Astrocyte (in vitro differentiated cells and primary cell): Measurements from ENCODE around the gene L3MBTL2. TPM values are rescaled to one million over a fixed set of nuclear protein-coding genes. Genes with fewer than 3 reads are reported as not detected.

Experiments used
- DNase-seq: peaks from one replicate; pipeline ENCODE4 v3.0.0-alpha.2; 2010; ENCODE audit warnings: low read depth
- FAIRE-seq: peaks from 2 replicates; lab custom pipeline; 2011; peaks lifted over from hg19 to GRCh38; lab: Jason Lieb, UNC
- H2AFZ ChIP-seq: 2 replicates; pipeline ENCODE4 v1.6.0; 2012; ENCODE audit warnings: low read depth, low read length, inconsistent platforms
- H3K27ac ChIP-seq: 2 replicates; pipeline ENCODE4 v1.5.1; 2011; ENCODE audit warnings: low read depth, low read length, inconsistent platforms
- H3K27me3 ChIP-seq: 2 replicates; pipeline ENCODE4 v1.6.0; 2011; ENCODE audit warnings: low read length, inconsistent platforms; ENCODE audit not compliant: insufficient read depth
- H3K36me3 ChIP-seq: 2 replicates; pipeline ENCODE4 v1.5.1; 2011; ENCODE audit warnings: low read length, inconsistent platforms; ENCODE audit not compliant: insufficient read depth
- H3K4me1 ChIP-seq: 2 replicates; pipeline ENCODE4 v1.5.1; 2011; ENCODE audit warnings: low read length, inconsistent platforms; ENCODE audit not compliant: insufficient read depth
- H3K4me2 ChIP-seq: 2 replicates; pipeline ENCODE4 v1.6.0; 2012; ENCODE audit warnings: low read length, inconsistent platforms
- H3K4me3 ChIP-seq: 2 replicates; pipeline ENCODE4 v1.5.1; 2011; ENCODE audit warnings: low read depth, mild to moderate bottlenecking, low read length, inconsistent platforms; ENCODE audit not compliant: insufficient read depth
- H3K79me2 ChIP-seq: 2 replicates; pipeline ENCODE4 v1.6.0; 2012; ENCODE audit warnings: mild to moderate bottlenecking, low read length, inconsistent platforms; ENCODE audit not compliant: insufficient read depth
- H3K9ac ChIP-seq: 2 replicates; pipeline ENCODE4 v1.6.0; 2012; ENCODE audit warnings: mild to moderate bottlenecking, low read length, inconsistent platforms
- H3K9me3 ChIP-seq: 2 replicates; pipeline ENCODE4 v1.5.1; 2012; ENCODE audit warnings: low read depth, mild to moderate bottlenecking, low read length, inconsistent platforms; ENCODE audit not compliant: insufficient read depth
- H4K20me1 ChIP-seq: 2 replicates; pipeline ENCODE4 v1.6.0; 2012; ENCODE audit warnings: low read length, inconsistent platforms; ENCODE audit not compliant: insufficient read depth
- H3K27ac Mint-ChIP-seq: one replicate; pipeline ENCODE4 v1.8.0; 2021; ENCODE audit warnings: mild to moderate bottlenecking, mixed read lengths; ENCODE audit not compliant: unreplicated experiment
- H3K27me3 Mint-ChIP-seq: one replicate; pipeline ENCODE4 v1.8.0; 2021; ENCODE audit warnings: low read depth, mixed read lengths; ENCODE audit not compliant: unreplicated experiment
- H3K36me3 Mint-ChIP-seq: one replicate; pipeline ENCODE4 v1.8.0; 2021; ENCODE audit warnings: low read depth, mixed read lengths; ENCODE audit not compliant: unreplicated experiment
- H3K4me1 Mint-ChIP-seq: one replicate; pipeline ENCODE4 v1.8.0; 2021; ENCODE audit warnings: low read depth, mixed read lengths; ENCODE audit not compliant: unreplicated experiment
- H3K4me3 Mint-ChIP-seq: one replicate; pipeline ENCODE4 v1.8.0; 2021; ENCODE audit warnings: mild to moderate bottlenecking, moderate library complexity, mixed read lengths; ENCODE audit not compliant: unreplicated experiment
- H3K9me3 Mint-ChIP-seq: one replicate; pipeline ENCODE4 v1.8.0; 2021; ENCODE audit warnings: mild to moderate bottlenecking, mixed read lengths; ENCODE audit not compliant: unreplicated experiment
- CTCF ChIP-seq: IDR thresholded peaks from 2 replicates; pipeline ENCODE4 v1.5.1; 2011; ENCODE audit warnings: low read depth, mild to moderate bottlenecking, inconsistent platforms, low read length, moderate library complexity; ENCODE audit not compliant: insufficient read depth
- EZH2 ChIP-seq: IDR thresholded peaks from 2 replicates; pipeline ENCODE4 v1.6.1; 2012; ENCODE audit warnings: mild to moderate bottlenecking, low read length, inconsistent platforms; ENCODE audit not compliant: insufficient read depth
- total RNA-seq: library from RNA; stranded (reverse); gene quantifications from 2 replicates; pipeline ENCODE4 v1.2.1, GENCODE V29; 2021

Gene L3MBTL2
- total RNA-seq, 1 donor from 2014 or later, result 20.6 TPM

GRCh38 chr22:41252365-41252764, 47.3 kb downstream of the L3MBTL2 start:
- H3K9me3 Mint-ChIP-seq, result no peaks in the 10 kb centered on the region
- no peaks in the 10 kb centered on the region for H3K9me3 ChIP-seq
- H3K36me3 ChIP-seq, result peaks cover 45% of the 10 kb centered on the region
- TF ChIP-seq CTCF (no peak), EZH2 (no peak)
- H3K79me2 ChIP-seq, result no peaks in the 10 kb centered on the region
- H3K27ac ChIP-seq, result no peak overlapping the region
- H3K4me2 ChIP-seq, result no peak overlapping the region
- H3K4me3 ChIP-seq, result no peak overlapping the region
- FAIRE-seq (no peak), DNase-seq (no peak)
- H3K4me3 Mint-ChIP-seq, result no peak overlapping the region
- H3K4me1 ChIP-seq, result peaks cover 10% of the 10 kb centered on the region
- no peaks in the 10 kb centered on the region for H3K27me3 Mint-ChIP-seq
- H2AFZ ChIP-seq, result no peak overlapping the region
- H3K4me1 Mint-ChIP-seq, result peaks cover 4% of the 10 kb centered on the region
- no peaks in the 10 kb centered on the region for H3K27me3 ChIP-seq
- no peak overlapping the region for H3K27ac Mint-ChIP-seq
- peaks cover 23% of the 10 kb centered on the region for H4K20me1 ChIP-seq
- peaks cover 13% of the 10 kb centered on the region for H3K36me3 Mint-ChIP-seq
- H3K9ac ChIP-seq, result no peak overlapping the region

DNA sequence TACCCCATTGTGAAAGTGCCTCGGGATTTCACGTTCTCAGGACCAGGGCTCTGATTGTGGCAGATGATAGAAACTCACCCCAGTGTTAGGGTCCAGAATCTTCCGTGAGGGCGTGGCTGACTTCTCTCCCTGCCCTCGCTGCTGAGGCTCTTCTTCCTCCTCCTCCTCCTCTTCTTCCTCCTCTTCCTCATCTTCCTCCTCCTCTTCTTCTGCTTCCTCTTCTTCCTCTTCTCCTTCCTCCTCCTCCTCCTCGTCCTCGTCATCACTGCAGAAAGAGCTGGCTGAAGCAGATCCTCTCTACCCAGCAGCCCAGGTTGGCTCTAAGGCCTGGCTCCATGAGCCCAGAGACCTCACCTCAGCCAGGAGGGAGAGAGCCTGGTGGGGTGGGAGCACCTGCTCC, 49.1 kb downstream of the L3MBTL2 start:
- TF ChIP-seq EZH2, result no peak
- no peak for TF ChIP-seq CTCF
- Mint-ChIP-seq H3K4me1 (peaks cover 4% of the 10 kb centered on the region), H3K27me3 (no peaks in the 10 kb centered on the region), H3K27ac (peak overlapping the region; percentile 41), H3K36me3 (peaks cover 18% of the 10 kb centered on the region), H3K9me3 (no peaks in the 10 kb centered on the region), H3K4me3 (no peak overlapping the region)
- H3K4me1 ChIP-seq, result peaks cover 10% of the 10 kb centered on the region
- no peak overlapping the region for H3K9ac ChIP-seq
- peaks cover 2% of the 10 kb centered on the region for H3K79me2 ChIP-seq
- peaks cover 23% of the 10 kb centered on the region for H4K20me1 ChIP-seq
- no peak overlapping the region for H3K4me2 ChIP-seq
- H3K36me3 ChIP-seq, result peaks cover 56% of the 10 kb centered on the region
- H3K27me3 ChIP-seq, result no peaks in the 10 kb centered on the region
- H2AFZ ChIP-seq, result no peak overlapping the region
- H3K27ac ChIP-seq, result no peak overlapping the region
- H3K4me3 ChIP-seq, result no peak overlapping the region
- H3K9me3 ChIP-seq, result no peaks in the 10 kb centered on the region
- FAIRE-seq, result no peak
- DNase-seq, result no peak
